Measurements from ENCODE around the gene TCF12. TPM values are rescaled to one million over a fixed set of nuclear protein-coding genes. Genes with fewer than 3 reads are reported as not detected.

TCF12 gene
- total and polyA plus RNA-seq, 2 of the 8 experiments (the other 6 are each of a cell fraction or from before 2014, with no cell fraction given), result 85.8 to 101 TPM

DNA sequence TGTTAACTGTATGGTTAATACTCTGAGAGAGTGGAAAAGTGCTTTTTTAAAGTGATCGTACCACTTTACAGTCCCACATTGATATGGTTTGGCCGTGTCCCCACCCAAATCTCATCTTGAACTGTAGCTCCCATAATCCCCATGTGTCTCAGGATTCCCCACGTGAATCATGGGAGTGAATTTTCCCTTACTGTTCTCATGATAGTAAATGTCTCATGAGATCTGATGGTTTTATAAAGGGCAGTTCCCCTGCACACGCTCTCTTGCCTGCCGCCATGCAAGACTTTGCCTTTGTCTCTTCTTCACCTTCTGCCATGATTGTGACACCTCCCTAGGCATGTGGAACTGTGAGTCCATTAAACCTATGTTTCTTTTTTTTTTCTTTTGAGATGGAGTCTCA, 109.2 kb downstream of the TCF12 start:
- Histone ChIP-seq H3K27ac (ENCODE audit: low read depth, low read length) (no peak overlapping the region), H3K14ac (ENCODE audit: insufficient read length) (no peak overlapping the region), H2AFZ (ENCODE audit: low read length) (no peak overlapping the region), H3K79me2 (ENCODE audit: control insufficient read depth in 1 of 2, insufficient read depth in 2 of 2, low read length in 2 of 2) (peaks cover 3 to 100% of the 10 kb centered on the region in 2 experiments), H3K27me3 (replicated peaks in 1 of 4; ENCODE audit: control insufficient read depth in 3 of 4, extremely low read depth in 1 of 4, insufficient read depth in 3 of 4, low read length in 3 of 4) (no peaks in the 10 kb centered on the region), H3K9me3 (ENCODE audit: insufficient read depth in 2 of 2, low read depth in 1 of 2, low read length in 1 of 2) (peaks cover 4% of the 10 kb centered on the region in 2 experiments; a peak in 2 of 4 replicates), H2BK12ac (ENCODE audit: low read depth, low read length) (no peak overlapping the region), H2BK5ac (ENCODE audit: low read depth, low read length) (no peak overlapping the region), H3K23me2 (ENCODE audit: low read depth, low read length) (no peaks in the 10 kb centered on the region), H3K4me1 (replicated peaks in 1 of 4; ENCODE audit: control insufficient read depth in 3 of 4, insufficient read depth in 4 of 4, low read length in 3 of 4) (peaks cover 0 to 10% (median 6%) of the 10 kb centered on the region in 4 experiments; a peak in 5 of 7 replicates), H4K20me1 (replicated peaks in 1 of 2; ENCODE audit: control insufficient read depth in 1 of 2, insufficient read depth in 2 of 2, low read length in 2 of 2) (peaks cover 4 to 9% of the 10 kb centered on the region in 2 experiments), H3K4ac (replicated peaks; ENCODE audit: insufficient read length, low read depth, low read length) (no peak overlapping the region), H2BK15ac (ENCODE audit: low read length) (no peak overlapping the region), H3K4me3 (ENCODE audit: extremely low read depth in 1 of 4, insufficient read depth in 2 of 4, low read depth in 3 of 4, low read length in 4 of 4) (no peak overlapping the region), H4K91ac (replicated peaks; ENCODE audit: insufficient read length, low read length) (no peak overlapping the region), H3K36me3 (ENCODE audit: control insufficient read depth in 2 of 4, insufficient read depth in 4 of 4, low read length in 3 of 4) (no peaks in the 10 kb centered on the region; a peak in 2 of 8 replicates), H3K4me2 (ENCODE audit: insufficient read depth in 1 of 2, low read depth in 2 of 2, low read length in 2 of 2) (no peak overlapping the region), H2BK120ac (replicated peaks; ENCODE audit: low read depth, low read length) (no peak overlapping the region), H2AK5ac (ENCODE audit: low read depth, low read length) (no peak overlapping the region), H3K23ac (ENCODE audit: insufficient read length) (no peak overlapping the region), H3K79me1 (ENCODE audit: low read depth, low read length) (peaks cover 2% of the 10 kb centered on the region; the same call in 1 of the 2 replicates), H2BK20ac (ENCODE audit: low read length) (no peak overlapping the region), H4K8ac (ENCODE audit: extremely low read depth, insufficient read depth, low read length) (no peak overlapping the region), H3K18ac (ENCODE audit: extremely low read depth, low read length) (no peak overlapping the region), H3K9ac (replicated peaks in 1 of 4; ENCODE audit: extremely low read depth in 1 of 4, low read depth in 3 of 4, low read length in 3 of 4) (no peak overlapping the region), H3K56ac (replicated peaks; ENCODE audit: insufficient read length, low read depth, low read length) (no peak overlapping the region), H4K5ac (ENCODE audit: insufficient read length, low read depth, low read length) (no peak overlapping the region)
- FAIRE-seq (no peak), DNase-seq (ENCODE audit: low read depth in 1 of 2, low spot score in 2 of 2) (no peak)
- ChIA-PET CTCF (ENCODE audit: partially characterized antibody) (interaction anchor here (1.0 kb wide), 1 partner anchor 27 kb away, joined by 3 read pairs; no protein-coding TSS in a partner anchor), POLR2A (ENCODE audit: partially characterized antibody) (no interaction called here)
- 88% methylated on average over 5 of the region's 5 CpGs; no CpG with 5 or more reads in 1 of the 2 experiments for WGBS, 2 experiments (ENCODE audit: extremely low coverage in 1 of 2, insufficient coverage in 1 of 2, insufficient read length in 1 of 2, insufficient replicate concordance in 2 of 2, low coverage in 1 of 2, low lambda C conversion rate in 2 of 2, missing lambda C conversion rate in 1 of 2)
- TF ChIP-seq KDM4A (IDR thresholded peaks at IDR 0.05; ENCODE audit: low read depth, low read length, severe bottlenecking), result no peak
- no peak for TF ChIP-seq BACH1 (IDR thresholded peaks at IDR 0.05; ENCODE audit: low read length)
- no peak for TF ChIP-seq JUND (IDR thresholded peaks at IDR 0.05; ENCODE audit: low read length)
- TF ChIP-seq ATF2 (IDR thresholded peaks at IDR 0.05; ENCODE audit: low read length), result no peak
- TF ChIP-seq KDM5A (IDR thresholded peaks at IDR 0.05; ENCODE audit: low read length), result no peak
- no peak for TF ChIP-seq POLR2AphosphoS5 (IDR thresholded peaks at IDR 0.05; ENCODE audit: low read depth, low read length)
- no peak for TF ChIP-seq CBX8 (IDR thresholded peaks at IDR 0.05; ENCODE audit: borderline replicate concordance, low read depth, low read length)
- TF ChIP-seq ZNF274 (IDR thresholded peaks at IDR 0.05; ENCODE audit: borderline replicate concordance, extremely low read depth, low read length), result no peak
- TF ChIP-seq EGR1 (IDR thresholded peaks at IDR 0.05; ENCODE audit: borderline replicate concordance, low read depth, low read length), result no peak
- no peak for TF ChIP-seq CTBP2 (IDR thresholded peaks at IDR 0.05; ENCODE audit: borderline replicate concordance, insufficient read depth, insufficient read length, low read length)
- no peak for TF ChIP-seq CHD1 (IDR thresholded peaks at IDR 0.05; ENCODE audit: low read depth, low read length)
- no peak for TF ChIP-seq FOSL1 (IDR thresholded peaks at IDR 0.05; ENCODE audit: insufficient read depth, low read depth, low read length)
- no peak for TF ChIP-seq YY1 (IDR thresholded peaks at IDR 0.05; ENCODE audit: low read depth, low read length)
